HG03575 (cell line): ENCODE measurements around the gene EPHX1.
"Not testable (repeated sequence)": the region's sequence is repeated elsewhere in the genome, so short reads cannot be mapped to it uniquely, and the experiment has no call there.

Source experiments
- ATAC-seq: cut with Tn5 transposase; IDR thresholded peaks from one replicate; pipeline ENCODE4 v1.9.1; 2021; ENCODE audit not compliant: unreplicated experiment, insufficient number of reproducible peaks, low FRiP score; ENCODE audit errors: extremely low read depth

Gene EPHX1

GRCh38 chr1:225776294-225776693 is 33.6 kb upstream of the EPHX1 start:
- no peak for ATAC-seq

DNA sequence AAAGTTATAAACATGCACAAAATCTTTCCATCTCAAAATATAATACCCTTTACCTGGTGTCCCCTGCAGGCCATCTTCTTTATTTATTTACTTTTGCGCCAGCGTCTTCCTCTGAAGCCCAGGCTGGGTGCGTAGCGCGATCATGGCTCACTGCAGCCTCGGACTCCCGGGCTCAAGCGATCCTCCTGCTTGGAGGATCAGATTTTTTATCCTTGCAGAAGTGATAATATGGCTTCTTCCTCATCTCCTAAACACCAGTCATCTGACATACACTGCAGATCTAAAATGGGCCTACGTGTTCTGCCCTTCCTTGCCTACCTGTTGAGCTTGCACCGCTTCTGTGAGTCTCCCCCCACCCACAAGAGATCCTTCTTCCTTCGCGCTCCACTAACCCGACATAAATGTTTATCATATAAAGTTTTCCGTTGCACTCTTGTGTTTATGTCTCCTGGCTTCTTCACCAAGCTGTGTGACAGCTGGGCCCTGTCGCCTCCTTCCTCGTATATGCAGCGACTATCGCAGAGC is 32.8 kb upstream of the EPHX1 start:
- ATAC-seq = peak; percentile 6

DNA sequence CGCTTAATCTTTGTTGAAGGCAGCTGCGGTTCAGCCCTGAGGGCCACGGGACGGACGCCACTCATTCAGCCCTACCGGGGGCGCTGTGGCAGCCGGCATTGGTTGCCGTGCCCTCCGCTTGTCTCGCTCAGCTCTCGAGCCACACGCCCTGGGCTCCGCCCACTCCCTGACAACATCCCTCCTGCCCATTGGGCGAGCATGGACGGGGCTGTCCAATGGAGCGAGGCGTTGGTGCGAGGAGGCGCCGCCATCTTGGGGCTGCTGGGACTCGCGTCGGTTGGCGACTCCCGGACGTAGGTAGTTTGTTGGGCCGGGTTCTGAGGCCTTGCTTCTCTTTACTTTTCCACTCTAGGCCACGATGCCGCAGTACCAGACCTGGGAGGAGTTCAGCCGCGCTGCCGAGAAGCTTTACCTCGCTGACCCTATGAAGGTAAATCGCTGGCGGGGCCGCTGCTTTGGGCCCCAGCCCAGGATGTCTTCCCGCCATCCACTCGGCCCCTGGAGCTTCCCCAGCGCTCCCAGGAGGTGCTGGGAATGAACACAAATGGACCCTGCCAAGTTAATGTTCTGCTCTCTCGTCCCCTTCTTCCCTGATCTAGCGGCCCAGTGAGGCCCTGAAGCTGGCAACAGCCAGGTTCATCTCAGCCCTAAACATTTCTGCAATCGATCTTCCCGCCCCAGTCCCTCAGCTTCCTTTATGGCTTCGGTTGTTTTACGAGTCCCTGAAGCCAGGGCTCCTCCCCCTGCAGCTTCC is 32.2 kb upstream of the EPHX1 start, which contains the start of gene SRP9:
SRP9 (plus strand) TSS at position 244 of the 754 bp plus-strand sequence; CDS start at position 359, 115 bp downstream.
- ATAC-seq = peak; percentile 96

DNA sequence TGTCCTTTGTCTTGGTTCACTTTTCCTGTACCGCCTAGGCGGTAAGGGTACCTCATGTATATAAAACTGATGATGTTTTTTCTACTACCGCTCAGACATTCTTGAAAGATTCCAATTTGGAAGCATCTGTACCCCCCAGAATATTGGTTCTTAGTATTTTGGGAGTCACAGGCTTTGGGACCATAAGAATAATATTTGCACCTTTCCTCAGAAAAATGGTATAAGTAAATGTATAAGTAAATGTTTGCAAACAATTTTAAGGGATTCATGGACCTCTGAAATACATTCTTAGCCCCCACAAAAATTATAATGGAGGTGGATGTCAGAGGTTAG is 31.6 kb upstream of the EPHX1 start:
- no peak for ATAC-seq

GRCh38 chr1:225779165-225779564 is 30.8 kb upstream of the EPHX1 start:
- ATAC-seq = not testable (repeated sequence)

DNA sequence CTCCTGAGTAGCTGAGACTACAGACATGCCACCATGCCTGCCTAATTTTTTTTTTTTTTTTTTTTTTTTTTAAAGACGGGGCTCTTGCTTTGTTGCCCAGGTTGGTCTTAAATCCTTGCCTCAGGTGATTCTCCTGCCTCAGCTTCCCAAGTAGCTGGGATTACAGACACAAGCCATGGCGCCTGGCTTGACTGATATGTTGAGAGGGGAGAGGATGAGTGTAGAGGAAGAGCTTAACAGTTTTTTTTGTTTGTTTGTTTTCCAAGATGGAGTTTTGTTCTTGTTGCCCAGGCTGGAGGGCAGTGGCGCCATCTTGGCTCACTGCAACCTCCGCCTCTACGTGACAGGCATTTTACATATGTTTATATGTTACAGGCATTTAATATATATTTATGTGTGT is 29.8 kb upstream of the EPHX1 start:
- ATAC-seq = no peak

DNA sequence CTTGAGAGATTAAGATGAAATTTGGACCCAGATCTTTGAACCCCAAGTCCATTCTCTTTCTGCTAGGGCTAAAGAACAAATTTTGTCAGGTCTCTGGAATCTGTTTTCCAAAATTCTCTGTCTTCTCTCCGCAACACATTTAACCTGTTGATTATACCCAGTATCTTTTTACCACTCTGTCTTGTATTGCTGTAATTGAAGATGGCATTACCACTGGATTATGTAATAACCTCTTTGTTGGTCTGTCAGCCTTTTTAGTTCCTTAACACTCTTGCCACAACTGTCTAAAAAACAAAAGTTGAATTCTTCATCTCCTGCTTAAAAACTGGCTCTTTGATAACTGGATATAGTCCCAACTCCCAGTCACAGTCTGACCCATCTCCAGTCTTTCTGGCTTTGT is 29.3 kb upstream of the EPHX1 start:
- ATAC-seq = no peak

GRCh38 chr1:225789142-225789541 is 20.8 kb upstream of the EPHX1 start:
- ATAC-seq = not testable (repeated sequence)

DNA sequence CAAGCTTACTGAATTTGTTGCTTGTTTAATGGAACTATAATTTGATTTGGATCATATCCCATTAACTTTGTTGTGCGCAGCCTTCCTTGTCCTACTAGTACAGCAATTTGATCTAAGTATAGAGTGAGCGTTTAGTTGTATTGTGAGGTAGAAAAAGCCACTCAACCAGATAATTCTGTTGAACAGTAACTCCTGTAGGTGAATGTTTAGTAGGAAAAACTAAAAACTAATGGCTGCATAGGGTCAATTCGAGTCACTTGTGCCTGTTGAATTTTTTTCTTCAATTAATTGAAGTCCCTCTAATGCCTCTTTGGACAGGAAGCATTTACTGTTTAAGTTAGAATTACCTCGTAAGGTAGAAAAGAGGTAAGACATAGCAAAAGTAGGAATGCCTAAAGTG is 15.0 kb upstream of the EPHX1 start:
- ATAC-seq = no peak

GRCh38 chr1:225796097-225796496 is 13.8 kb upstream of the EPHX1 start:
- not testable (repeated sequence) for ATAC-seq

DNA sequence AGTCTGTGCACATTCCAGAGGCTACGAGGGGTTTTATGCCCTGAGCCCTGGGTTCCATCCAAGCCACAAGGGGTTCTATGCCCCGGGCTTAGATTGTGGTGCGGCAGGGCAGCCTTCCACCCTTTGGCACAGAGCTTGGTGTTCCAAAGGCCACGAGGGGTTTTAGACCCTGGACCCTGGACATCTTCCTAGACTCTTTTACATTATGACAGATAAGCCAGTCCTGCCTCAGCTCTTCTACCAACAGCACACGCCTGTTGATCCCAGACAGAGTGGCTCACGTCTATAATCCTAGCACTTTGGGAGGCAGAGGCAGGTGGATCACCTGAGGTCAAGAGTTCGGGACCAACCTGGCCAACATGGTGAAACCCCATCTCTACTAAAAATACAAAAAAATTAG is 8.8 kb upstream of the EPHX1 start:
- not testable (repeated sequence) for ATAC-seq

GRCh38 chr1:225806249-225806648 is 3.7 kb upstream of the EPHX1 start:
- ATAC-seq = no peak

DNA sequence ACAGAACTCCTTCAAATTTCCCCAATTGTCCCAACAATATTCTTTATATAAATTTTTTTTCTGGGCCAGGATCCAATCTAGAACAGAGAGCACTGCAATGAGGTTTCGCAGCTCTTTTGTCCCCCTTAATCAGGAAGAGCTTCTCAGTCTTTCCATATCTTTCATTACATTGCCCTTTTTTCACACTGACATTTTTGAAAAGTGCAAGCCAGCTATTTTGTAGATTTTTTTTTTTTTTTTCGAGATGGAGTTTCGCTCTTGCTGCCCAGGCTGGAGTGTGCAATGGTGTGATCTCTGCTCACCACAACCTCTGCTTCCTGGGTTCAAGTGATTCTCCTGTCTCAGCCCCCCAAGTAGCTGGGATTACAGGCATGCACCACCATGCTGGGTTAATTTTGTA is 3.2 kb upstream of the EPHX1 start:
- ATAC-seq = not testable (repeated sequence)

GRCh38 chr1:225808136-225808535 is 1.8 kb upstream of the EPHX1 start:
- no peak for ATAC-seq

DNA sequence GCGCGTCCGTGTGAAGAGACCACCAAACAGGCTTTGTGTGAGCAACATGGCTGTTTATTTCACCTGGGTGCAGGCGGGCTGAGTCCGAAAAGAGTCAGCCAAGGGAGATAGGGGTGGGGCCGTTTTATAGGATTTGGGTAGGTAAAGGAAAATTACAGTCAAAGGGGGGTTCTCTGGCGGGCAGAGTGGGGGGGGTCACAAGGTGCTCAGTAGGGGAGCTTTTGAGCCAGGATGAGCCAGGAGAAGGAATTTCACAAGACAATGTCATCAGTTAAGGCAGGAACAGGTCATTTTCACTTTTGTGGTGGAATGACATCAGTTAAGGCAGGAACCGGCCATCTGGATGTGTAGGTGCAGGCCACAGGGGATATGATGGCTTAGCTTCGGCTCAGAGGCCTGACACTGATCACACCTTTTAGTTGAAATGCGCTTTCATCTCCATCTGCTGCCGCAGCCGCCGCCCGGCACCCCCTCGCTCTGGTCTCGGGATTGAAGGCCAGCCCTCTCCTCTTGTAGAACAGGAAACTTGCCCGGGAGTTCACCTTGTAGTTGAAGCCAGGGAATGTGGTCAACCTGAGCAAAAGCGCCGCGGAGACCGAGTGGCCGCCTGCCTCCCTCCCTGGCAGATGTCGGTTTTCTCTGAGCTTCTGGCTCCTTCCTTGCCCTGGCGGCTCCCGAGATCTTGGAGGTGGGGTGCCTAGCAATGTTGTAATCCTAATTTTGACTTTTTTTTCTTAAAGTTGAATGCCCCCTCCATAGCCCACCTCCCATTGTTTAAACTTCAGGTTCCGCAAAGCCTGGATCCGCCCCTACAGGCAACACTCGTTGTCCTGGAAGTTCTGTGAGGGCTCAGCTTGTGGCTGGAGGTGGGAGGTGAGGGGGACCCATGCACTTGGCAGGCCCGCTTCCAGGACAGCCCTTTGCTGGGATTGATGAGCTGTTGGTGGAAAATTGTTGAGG is 935 bp downstream of the EPHX1 start:
- not testable (repeated sequence) for ATAC-seq

DNA sequence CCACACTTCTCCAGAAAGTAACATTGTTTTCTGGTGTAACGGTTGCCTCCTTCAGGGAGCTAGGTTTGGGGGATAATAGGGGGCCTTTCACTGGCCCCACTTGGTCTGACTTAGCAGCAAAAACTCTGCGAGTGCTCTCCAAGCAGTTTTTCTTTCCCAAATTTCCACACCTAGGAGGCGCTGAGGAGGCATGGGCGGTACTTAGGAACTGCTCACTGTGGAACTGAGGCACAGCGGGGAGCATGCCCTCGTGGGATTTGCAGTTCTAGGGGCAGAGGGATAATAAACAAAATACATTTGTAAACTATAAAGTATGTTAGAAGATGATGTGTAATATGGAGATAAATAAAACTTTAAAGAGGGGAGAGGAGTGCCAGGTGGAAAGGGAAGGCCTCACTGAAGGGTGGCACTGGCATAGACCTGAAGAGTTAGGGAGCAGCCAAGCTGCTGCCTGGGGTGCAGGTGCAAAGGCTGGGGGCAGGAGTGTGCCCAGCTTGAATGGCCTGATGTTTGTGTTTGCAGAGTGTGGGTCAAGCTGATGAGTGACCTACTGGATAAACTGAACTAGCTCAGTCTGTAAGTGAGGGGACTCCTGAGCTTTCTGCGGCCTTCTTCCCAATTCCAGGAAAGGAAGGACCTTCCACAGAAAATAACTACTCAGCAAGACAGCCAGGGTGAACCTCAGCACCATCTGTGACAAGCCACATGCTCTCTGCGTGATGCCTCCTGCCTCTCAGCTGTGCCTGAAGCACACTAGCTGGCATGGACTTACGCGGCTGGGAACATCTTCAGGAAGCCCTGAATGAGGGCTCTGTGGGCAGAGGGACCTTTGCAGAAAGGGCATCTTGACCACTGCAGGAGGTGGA is 1.9 kb downstream of the EPHX1 start:
- ATAC-seq = no peak

DNA sequence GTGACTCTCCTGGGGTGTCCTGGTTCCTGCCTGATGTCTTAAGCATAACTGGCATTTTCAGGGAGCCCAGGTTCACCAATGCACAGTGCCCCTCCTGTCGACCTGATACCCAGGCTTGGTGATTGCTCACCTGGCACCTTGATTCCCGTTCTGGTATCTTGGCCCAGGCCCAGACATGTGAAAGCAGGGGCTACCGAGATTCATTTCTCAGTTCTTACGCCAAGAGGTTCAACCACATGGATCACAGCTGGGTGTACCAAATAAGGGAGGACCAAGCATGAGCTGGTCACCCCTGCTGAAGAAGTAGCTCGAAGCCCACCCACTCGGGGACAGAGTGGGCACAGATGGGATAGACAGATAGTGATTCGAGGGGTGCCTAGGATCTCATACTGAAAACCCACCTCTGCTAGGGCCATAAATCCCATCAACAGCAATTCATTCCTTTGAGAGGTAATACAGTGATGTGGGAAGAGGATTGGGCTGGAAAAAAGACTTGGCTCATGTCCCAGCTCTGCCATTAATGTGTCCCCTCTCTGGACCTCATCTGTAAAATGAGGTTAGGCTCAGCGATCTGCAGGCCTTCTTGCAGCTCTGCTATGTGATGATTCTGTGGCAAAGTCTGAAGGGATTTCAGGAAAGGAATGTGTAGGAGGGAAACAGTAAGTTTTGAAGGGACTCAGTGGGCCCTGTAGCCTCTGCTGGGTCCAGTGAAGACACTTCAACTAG is 2.7 kb downstream of the EPHX1 start:
- ATAC-seq = no peak

GRCh38 chr1:225813214-225813964 is 3.5 kb downstream of the EPHX1 start:
- ATAC-seq = no peak
